GM13976 (cell line): Measurements from ENCODE around the gene LYPD5.
A peak's percentile ranks its signal among the peaks of the same experiment; 100 is the strongest.
"Not testable (repeated sequence)": the region's sequence is repeated elsewhere in the genome, so short reads cannot be mapped to it uniquely, and the experiment has no call there.

Source experiments
- DNase-seq: peaks from one replicate; pipeline ENCODE4 v3.0.0; 2012; ENCODE audit warnings: low spot score
- CTCF ChIP-seq: IDR thresholded peaks from 2 replicates; pipeline ENCODE4 v1.5.1; 2012; ENCODE audit warnings: borderline replicate concordance, mild to moderate bottlenecking; ENCODE audit not compliant: insufficient read depth; ENCODE audit errors: extremely low read depth, missing control alignments, control extremely low read depth
- in situ Hi-C: fragments of 300-500 bp; cut with MboI; formaldehyde crosslinking; loops from one replicate; pipeline ENCODE4 v1.12.0; 2022; ENCODE audit warnings: low sequenced_read_pairs, mixed read lengths, inconsistent platforms; ENCODE audit not compliant: unreplicated experiment

LYPD5 gene

GRCh38 chr19:43806848-43807247 lies 4.6 kb upstream of the LYPD5 start:
- no peak for TF ChIP-seq CTCF
- DNase-seq, result no peak
- in situ Hi-C loops, result loop anchor here (5.0 kb wide), 1 partner anchor 70 kb away; no protein-coding TSS in a partner anchor

GRCh38 chr19:43806401-43806800 lies 4.2 kb upstream of the LYPD5 start:
- in situ Hi-C loops, result loop anchor here (5.0 kb wide), 1 partner anchor 69 kb away; no protein-coding TSS in a partner anchor
- not testable (repeated sequence) for DNase-seq

DNA sequence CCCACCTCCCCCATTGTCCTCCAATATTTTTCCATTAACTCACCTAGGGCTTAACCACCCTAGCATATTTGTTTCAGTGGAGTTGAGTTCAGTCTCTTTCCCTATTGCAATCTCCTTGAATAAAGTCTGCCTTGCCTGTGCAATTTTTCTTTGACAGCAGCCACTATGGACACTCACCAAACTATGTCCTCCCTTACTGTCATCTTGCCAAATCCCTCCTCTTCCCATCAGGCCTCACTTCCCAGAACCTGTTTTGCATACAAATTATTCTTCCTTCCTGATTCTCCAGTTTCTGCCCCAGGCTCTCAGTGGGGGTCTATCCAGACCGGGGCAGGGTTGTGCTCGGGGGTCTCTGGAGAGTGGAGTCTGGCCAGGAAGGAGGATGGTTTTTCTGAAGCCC lies 2.2 kb upstream of the LYPD5 start:
- in situ Hi-C loops, result no loop called here
- no peak for DNase-seq
- no peak for TF ChIP-seq CTCF

DNA sequence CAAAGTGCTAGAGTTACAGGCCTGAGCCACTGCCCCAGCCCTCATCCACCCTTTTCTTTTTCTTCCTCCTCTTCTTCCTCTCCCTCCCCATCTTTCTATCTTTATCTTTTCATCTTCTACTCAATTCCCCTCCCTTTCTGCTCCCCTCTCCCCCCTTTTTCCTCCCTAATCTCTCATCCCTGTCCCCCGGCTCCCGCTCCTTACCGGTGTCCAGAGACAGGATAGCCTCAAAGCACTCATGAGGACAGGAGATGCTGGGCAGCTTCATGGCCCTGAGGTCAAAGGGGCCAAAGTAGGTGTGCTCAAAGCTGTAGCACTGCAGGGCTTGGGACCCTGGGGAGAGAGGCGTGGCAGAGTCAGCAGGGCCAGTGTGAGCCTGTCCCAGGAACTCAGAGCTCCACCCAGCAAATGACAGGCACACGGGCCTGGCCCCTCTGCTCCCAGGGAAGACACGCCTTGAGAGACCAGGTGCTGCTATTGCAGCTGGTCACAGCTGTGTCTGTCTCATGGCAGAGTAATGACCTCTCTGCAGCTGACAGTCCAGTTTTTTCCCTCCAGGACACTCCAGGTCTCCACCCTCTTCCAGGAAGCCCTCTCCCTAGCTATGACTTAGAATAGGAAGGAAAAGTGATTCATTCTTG lies 2.6 kb downstream of the LYPD5 start:
- DNase-seq, result no peak
- TF ChIP-seq CTCF, result no peak
- in situ Hi-C loops, result no loop called here

DNA sequence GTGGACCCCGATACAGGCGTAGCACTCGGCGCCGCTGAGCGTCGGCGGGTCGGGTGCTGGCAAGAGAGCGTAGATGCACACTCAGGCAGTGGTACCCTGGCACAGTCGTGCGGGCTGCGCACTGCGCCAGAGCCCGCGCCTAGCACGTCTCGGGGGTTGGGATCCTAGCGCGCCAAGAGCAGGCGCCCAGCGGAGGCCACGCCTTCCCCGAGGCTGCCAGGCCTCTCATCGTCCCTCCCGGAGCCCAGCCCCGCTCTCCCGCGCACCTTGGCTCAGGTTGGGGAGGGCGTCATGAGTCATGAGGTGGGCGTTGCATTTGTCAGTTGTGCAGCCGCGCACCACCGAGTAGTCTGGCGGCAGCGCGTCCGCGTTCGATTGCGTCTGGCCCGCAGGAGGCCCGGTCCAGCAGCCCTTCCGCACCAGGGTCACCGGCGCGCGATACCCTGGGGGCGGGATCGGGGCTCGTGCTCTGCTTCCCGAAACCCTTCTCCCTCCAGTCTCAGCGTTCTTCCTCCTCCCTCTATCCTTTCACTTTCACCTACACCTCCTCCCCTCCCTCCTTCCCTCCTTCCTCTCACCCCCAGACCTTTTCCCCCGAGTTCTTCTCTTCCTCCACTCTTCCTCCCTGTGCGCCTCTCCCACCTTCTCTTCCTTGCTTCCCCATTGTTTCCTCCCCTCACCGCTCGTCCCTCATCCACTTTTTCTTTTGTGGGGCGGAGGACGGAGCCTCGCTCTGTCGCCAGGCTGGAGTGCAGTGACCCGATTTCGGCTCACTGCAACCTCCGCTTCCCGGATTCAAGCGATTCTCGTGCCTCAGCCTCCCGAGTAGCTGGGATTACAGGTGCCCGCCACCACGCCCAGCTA lies 3.5 kb downstream of the LYPD5 start:
- no peak for TF ChIP-seq CTCF
- DNase-seq, result peak; percentile 57
- in situ Hi-C loops, result no loop called here

DNA sequence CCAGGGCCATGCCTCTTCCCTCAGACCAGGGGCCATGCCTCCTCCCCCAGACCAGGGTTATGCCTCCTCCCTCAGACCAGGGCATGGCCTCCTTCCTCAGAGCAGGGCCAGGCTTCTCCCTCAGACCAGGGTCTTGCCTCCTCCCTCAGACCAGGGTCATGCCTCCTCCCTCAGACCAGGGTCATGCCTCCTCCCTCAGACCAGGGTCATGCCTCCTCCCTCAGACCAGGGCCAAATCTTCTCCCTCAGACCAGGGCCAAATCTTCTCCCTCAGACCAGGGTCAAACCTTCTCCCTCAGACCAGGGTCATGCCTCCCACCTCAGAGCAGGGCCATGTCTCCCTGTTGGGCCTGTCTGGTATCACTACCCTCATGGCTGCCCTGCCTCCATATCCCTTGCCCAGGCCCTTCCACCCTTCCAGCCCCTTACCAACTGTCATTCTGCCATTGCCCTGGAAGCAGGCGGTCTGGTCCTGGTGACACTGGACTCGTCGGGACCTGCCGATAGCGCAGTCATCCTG lies 4.2 kb downstream of the LYPD5 start:
- in situ Hi-C loops, result no loop called here
- TF ChIP-seq CTCF, result no peak

GRCh38 chr19:43797556-43797955 lies 4.7 kb downstream of the LYPD5 start:
- TF ChIP-seq CTCF, result no peak
- no peak for DNase-seq
- in situ Hi-C loops, result no loop called here

More for the DNA sequence above, 4.2 kb downstream of the LYPD5 start:
- DNase-seq, result no peak
